Activated CD8-positive, alpha-beta memory T cell treated with anti-CD3 and anti-CD28 coated beads, Interleukin-2, amount 50 U/mL, for 1 hour (primary cell): ENCODE data around the gene CSMD2.

Experiments used
- DNase-seq: peaks from one replicate; pipeline ENCODE4 v3.0.0-alpha.2; 2020; ENCODE audit errors: extremely low read depth

The CSMD2 gene

GRCh38 chr1:33640114-33640660 is 524.8 kb downstream of the CSMD2 start:
- no peak for DNase-seq

- DNase-seq: no peak
Measured at GRCh38 chr1:33637846-33638440, 527.1 kb downstream of the CSMD2 start.

GRCh38 chr1:33636209-33636608 is 528.8 kb downstream of the CSMD2 start:
- no peak for DNase-seq

- no peak for DNase-seq
Measured at GRCh38 chr1:33635336-33636012, 529.6 kb downstream of the CSMD2 start.

GRCh38 chr1:33634806-33635205 is 530.2 kb downstream of the CSMD2 start:
- DNase-seq: no peak

- DNase-seq: no peak
Measured at GRCh38 chr1:33634143-33634542, 530.9 kb downstream of the CSMD2 start.

- peak; percentile 43 for DNase-seq
Measured at GRCh38 chr1:33633019-33633801, 531.8 kb downstream of the CSMD2 start.

- no peak for DNase-seq
Measured at GRCh38 chr1:33630686-33631085, 534.3 kb downstream of the CSMD2 start.

- DNase-seq: no peak
Measured at GRCh38 chr1:33626801-33627200, 538.2 kb downstream of the CSMD2 start.

GRCh38 chr1:33624991-33625870 is 539.8 kb downstream of the CSMD2 start:
- no peak for DNase-seq

- no peak for DNase-seq
Measured at GRCh38 chr1:33624261-33624990, 540.6 kb downstream of the CSMD2 start.

GRCh38 chr1:33623811-33624210 is 541.2 kb downstream of the CSMD2 start:
- DNase-seq: no peak

- no peak for DNase-seq
Measured at GRCh38 chr1:33622757-33623156, 542.3 kb downstream of the CSMD2 start.

- DNase-seq: no peak
Measured at GRCh38 chr1:33618636-33619035, 546.4 kb downstream of the CSMD2 start.

GRCh38 chr1:33617451-33617850 is 547.6 kb downstream of the CSMD2 start:
- no peak for DNase-seq

- DNase-seq: no peak
Measured at GRCh38 chr1:33616780-33617179, 548.2 kb downstream of the CSMD2 start.

GRCh38 chr1:33615546-33615945 is 549.5 kb downstream of the CSMD2 start:
- no peak for DNase-seq

GRCh38 chr1:33610864-33611455 is 554.1 kb downstream of the CSMD2 start:
- DNase-seq: no peak

GRCh38 chr1:33610391-33610790 is 554.6 kb downstream of the CSMD2 start:
- no peak for DNase-seq

- DNase-seq: no peak
Measured at GRCh38 chr1:33609739-33610138, 555.3 kb downstream of the CSMD2 start.
